ENCODE measurements around the gene ATP8B4.

DNA sequence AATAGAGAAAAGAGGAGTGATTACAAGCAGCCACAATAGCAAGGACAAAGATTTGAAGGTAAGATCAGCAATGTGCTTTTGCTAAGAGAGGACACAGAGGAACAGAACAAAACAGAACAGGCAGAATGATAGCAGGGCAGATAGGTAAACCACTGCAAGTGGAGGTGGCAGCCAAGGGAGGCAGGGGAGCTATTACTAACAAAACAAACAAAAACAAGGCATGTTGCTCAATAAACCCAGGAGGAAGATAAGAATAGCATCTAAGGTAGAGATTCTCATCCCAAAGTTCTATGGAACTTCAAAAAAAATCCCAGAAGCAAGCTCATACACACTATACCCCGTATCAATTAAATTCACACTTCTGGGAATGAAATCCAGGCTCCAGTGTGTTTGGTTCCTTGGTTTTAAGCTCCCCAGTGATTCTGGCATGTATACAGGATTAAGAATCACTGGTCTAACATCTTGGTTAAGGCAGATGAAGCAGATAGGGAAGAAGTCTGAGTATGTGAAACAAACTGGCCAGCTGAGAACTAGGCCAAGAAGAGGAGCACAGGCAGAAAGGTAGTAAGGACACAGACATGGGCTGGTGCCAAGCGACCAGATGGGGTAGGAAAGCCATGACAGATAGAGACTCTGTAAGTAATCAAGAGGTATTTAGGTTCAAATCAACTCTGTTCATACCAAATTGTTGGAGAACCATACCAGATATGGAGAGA is 309.0 kb downstream of the ATP8B4 start:
- TF ChIP-seq, protein P1, sequence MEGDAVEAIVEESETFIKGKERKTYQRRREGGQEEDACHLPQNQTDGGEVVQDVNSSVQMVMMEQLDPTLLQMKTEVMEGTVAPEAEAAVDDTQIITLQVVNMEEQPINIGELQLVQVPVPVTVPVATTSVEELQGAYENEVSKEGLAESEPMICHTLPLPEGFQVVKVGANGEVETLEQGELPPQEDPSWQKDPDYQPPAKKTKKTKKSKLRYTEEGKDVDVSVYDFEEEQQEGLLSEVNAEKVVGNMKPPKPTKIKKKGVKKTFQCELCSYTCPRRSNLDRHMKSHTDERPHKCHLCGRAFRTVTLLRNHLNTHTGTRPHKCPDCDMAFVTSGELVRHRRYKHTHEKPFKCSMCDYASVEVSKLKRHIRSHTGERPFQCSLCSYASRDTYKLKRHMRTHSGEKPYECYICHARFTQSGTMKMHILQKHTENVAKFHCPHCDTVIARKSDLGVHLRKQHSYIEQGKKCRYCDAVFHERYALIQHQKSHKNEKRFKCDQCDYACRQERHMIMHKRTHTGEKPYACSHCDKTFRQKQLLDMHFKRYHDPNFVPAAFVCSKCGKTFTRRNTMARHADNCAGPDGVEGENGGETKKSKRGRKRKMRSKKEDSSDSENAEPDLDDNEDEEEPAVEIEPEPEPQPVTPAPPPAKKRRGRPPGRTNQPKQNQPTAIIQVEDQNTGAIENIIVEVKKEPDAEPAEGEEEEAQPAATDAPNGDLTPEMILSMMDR (IDR thresholded peaks at IDR 0.05), result no peak
- no peak for TF ChIP-seq POLR2A (IDR thresholded peaks at IDR 0.05)

All from right lobe of liver (tissue), 4 donors.